Endothelial cell of umbilical vein (primary cell): ENCODE measurements around the gene NXPE3. TPM values are rescaled to one million over a fixed set of nuclear protein-coding genes. Genes with fewer than 3 reads are reported as not detected.

Experiments
- BruUV-seq: library from RNA; stranded (reverse); fragments of 400-500 nt; replicated peaks from 2 replicates; lab custom pipeline; 2021; lab: Mats Ljungman, UMichigan
- CTCF ChIA-PET: fragments of 300-600, 350-600 bp; sonication (Branson Sonifier 250); formaldehyde crosslinking; loops from one replicate; lab custom pipeline; 2021; ENCODE audit warnings: antibody characterized with exemption, inconsistent platforms; lab: Charles Lee
- POLR2A ChIA-PET: fragments of 300-600, 350-600 bp; sonication (Branson Sonifier 250); formaldehyde crosslinking; loops from one replicate; lab custom pipeline; 2021; ENCODE audit warnings: antibody characterized with exemption, inconsistent platforms; lab: Charles Lee
- DNase-seq: peaks from one replicate; pipeline ENCODE4 v3.0.0-alpha.2; 2011; ENCODE audit warnings: low read depth, low spot score
- FAIRE-seq: peaks from 2 replicates; lab custom pipeline; 2011; peaks lifted over from hg19 to GRCh38; lab: Jason Lieb, UNC
- H2AFZ ChIP-seq: 2 replicates; pipeline ENCODE4 v1.6.0; 2012; ENCODE audit warnings: low read depth, low read length, control low read depth, inconsistent platforms
- H3K27ac ChIP-seq: 2 replicates; pipeline ENCODE4 v1.5.1; 2011; ENCODE audit warnings: low read depth, mild to moderate bottlenecking, control low read depth, low read length, moderate library complexity; ENCODE audit not compliant: insufficient read depth
- H3K27me3 ChIP-seq, 2 experiments: 2 replicates each; pipeline versions ENCODE4 v1.6.0 to v1.6.1; 2011; ENCODE audit warnings: low read length in 2 of 2, mixed read lengths in 1 of 2; ENCODE audit not compliant: control insufficient read depth in 2 of 2, insufficient read depth in 2 of 2
- H3K36me3 ChIP-seq, 2 experiments: 2 replicates in 1 of 2; 3 replicates in 1 of 2; pipeline ENCODE4 v1.5.1; 2011; ENCODE audit warnings: low read length in 2 of 2, mild to moderate bottlenecking in 1 of 2, moderate library complexity in 1 of 2; ENCODE audit not compliant: control insufficient read depth in 2 of 2, insufficient read depth in 2 of 2; ENCODE audit errors: extremely low read depth in 1 of 2
- H3K4me1 ChIP-seq: 3 replicates; pipeline ENCODE4 v1.5.1; 2011; ENCODE audit warnings: mild to moderate bottlenecking, low read length; ENCODE audit not compliant: control insufficient read depth, insufficient read depth; ENCODE audit errors: extremely low read depth
- H3K4me2 ChIP-seq: 2 replicates; pipeline ENCODE4 v1.6.1; 2011; ENCODE audit warnings: low read length, control low read depth, mixed read lengths; ENCODE audit not compliant: insufficient read depth
- H3K4me3 ChIP-seq, 3 experiments: fragments of 200-600 bp in 1 of 3; sonication (generic), shearing (Covaris generic) in 1 of 3; replicated peaks in 1 of 3; 2 replicates each; pipeline ENCODE4 v1.5.1; 2011 to 2016; ENCODE audit warnings: control low read depth in 3 of 3, low read length in 3 of 3, mild to moderate bottlenecking in 2 of 3, inconsistent platforms in 1 of 3, low read depth in 1 of 3, moderate library complexity in 1 of 3; ENCODE audit not compliant: insufficient read depth in 1 of 3
- H3K79me2 ChIP-seq: 2 replicates; pipeline ENCODE4 v1.6.0; 2012; ENCODE audit warnings: low read length, inconsistent platforms; ENCODE audit not compliant: control insufficient read depth, insufficient read depth
- H3K9ac ChIP-seq: replicated peaks from 2 replicates; pipeline ENCODE3; 2011; ENCODE audit warnings: low read length, control low read depth; ENCODE audit not compliant: insufficient read depth; ENCODE audit errors: extremely low read depth
- H3K9me1 ChIP-seq: replicated peaks from 3 replicates; pipeline ENCODE4 v1.6.0; 2011; ENCODE audit warnings: mild to moderate bottlenecking, low read length; ENCODE audit not compliant: control insufficient read depth, insufficient read depth; ENCODE audit errors: extremely low read depth
- H3K9me3 ChIP-seq: replicated peaks from 2 replicates; pipeline ENCODE4 v1.5.1; 2012; ENCODE audit warnings: low read length, inconsistent platforms; ENCODE audit not compliant: control insufficient read depth, insufficient read depth
- H4K20me1 ChIP-seq: replicated peaks from 2 replicates; pipeline ENCODE3; 2011; ENCODE audit warnings: mild to moderate bottlenecking, low read length; ENCODE audit not compliant: control insufficient read depth, insufficient read depth; ENCODE audit errors: extremely low read depth
- CTCF ChIP-seq, 2 donors: IDR thresholded peaks; 1 replicate in 1 of 2; 2 replicates in 1 of 2; pipeline ENCODE4 v1.5.1; 2011; ENCODE audit warnings: low read length in 2 of 2, mild to moderate bottlenecking in 2 of 2, moderate library complexity in 2 of 2, control low read depth in 1 of 2, inconsistent platforms in 1 of 2, low read depth in 1 of 2; ENCODE audit not compliant: insufficient read depth in 1 of 2; ENCODE audit errors: extremely low read depth in 1 of 2
- EZH2 ChIP-seq: IDR thresholded peaks from 2 replicates; pipeline ENCODE4 v1.6.1; 2012; ENCODE audit warnings: borderline replicate concordance, low read depth, mild to moderate bottlenecking, moderate library complexity, low read length, inconsistent platforms; ENCODE audit not compliant: severe bottlenecking
- FOS ChIP-seq: IDR thresholded peaks from 2 replicates; pipeline ENCODE4 v1.6.1; 2011; ENCODE audit warnings: mild to moderate bottlenecking, low read length, moderate library complexity, borderline replicate concordance; ENCODE audit not compliant: insufficient read depth
- GATA2 ChIP-seq: IDR thresholded peaks from 2 replicates; pipeline ENCODE4 v1.7.0; 2011; ENCODE audit warnings: low read depth, mild to moderate bottlenecking, moderate library complexity, mixed read lengths, low read length; ENCODE audit not compliant: insufficient read length, insufficient read depth
- JUN ChIP-seq: IDR thresholded peaks from 2 replicates; pipeline ENCODE4 v1.6.1; 2011; ENCODE audit warnings: borderline replicate concordance, low read depth; ENCODE audit not compliant: insufficient read length, insufficient read depth
- MAX ChIP-seq: IDR thresholded peaks from 2 replicates; pipeline ENCODE4 v1.6.1; 2011; ENCODE audit not compliant: insufficient read depth, insufficient read length
- MYC ChIP-seq: IDR thresholded peaks from one replicate; pipeline ENCODE4 v1.6.1; 2011; ENCODE audit warnings: mild to moderate bottlenecking, low read depth, low read length
- POLR2A ChIP-seq: IDR thresholded peaks from 2 replicates; pipeline ENCODE4 v1.6.1; 2012; ENCODE audit warnings: low read depth, mild to moderate bottlenecking, control low read depth, low read length
- POLR2AphosphoS5 ChIP-seq: IDR thresholded peaks from 2 replicates; pipeline ENCODE4 v1.6.1; 2012; ENCODE audit warnings: low read depth, mild to moderate bottlenecking, control low read depth, low read length, moderate library complexity; ENCODE audit not compliant: insufficient read depth
- dilution Hi-C: fragments of 300-500 bp; cut with MboI; formaldehyde crosslinking; loops from one replicate; pipeline ENCODE4 v1.15.0; 2019; ENCODE audit warnings: low sequenced_read_pairs; ENCODE audit not compliant: extremely low pct_ligation_motif_present
- intact Hi-C: fragments of 100-400 bp; cut with micrococcal nuclease; formaldehyde crosslinking; loops from one replicate; pipeline ENCODE4 v1.10.0; 2022
- polyA plus RNA-seq, 4 experiments: library from polyadenylated mRNA; depleted of rRNA in 3 of 4; stranded (reverse) in 3 of 4; unstranded in 1 of 4; fragments of >200 nt; gene quantifications; 2 replicates each; pipeline versions ENCODE4 v1.2.1 to v1.2.3, GENCODE V29; 2011 to 2012; ENCODE audit warnings: missing spikeins in 1 of 4
- total RNA-seq: library from RNA; stranded (reverse); gene quantifications from 2 replicates; pipeline ENCODE4 v1.2.3, GENCODE V29; 2021

Gene NXPE3
- total and polyA plus RNA-seq, 2 donors (not counting 3 experiments of a cell fraction or from before 2014, with no cell fraction given) = 13.7 to 20.3 TPM

GRCh38 chr3:101847328-101847727, 68.3 kb downstream of the NXPE3 start:
- peaks cover 15% of the 10 kb centered on the region for H3K4me1 ChIP-seq
- H3K4me2 ChIP-seq = no peak overlapping the region
- H3K4me3 ChIP-seq = no peak overlapping the region
- H3K9me3 ChIP-seq = no peaks in the 10 kb centered on the region
- dilution Hi-C loops (no loop called here), intact Hi-C loops (no loop called here)
- FAIRE-seq (no peak), DNase-seq (no peak)
- TF ChIP-seq GATA2 (no peak), CTCF (IDR thresholded peaks at IDR 0.05; ENCODE audit: extremely low read depth in 1 of 2, insufficient read depth in 1 of 2, low read depth in 1 of 2, low read length in 2 of 2) (no peak), POLR2AphosphoS5 (no peak), MAX (no peak), MYC (no peak), JUN (no peak), FOS (no peak), POLR2A (no peak), EZH2 (no peak)
- no peaks in the 10 kb centered on the region for H3K9me1 ChIP-seq
- H2AFZ ChIP-seq = no peak overlapping the region
- ChIA-PET POLR2A (no interaction called here), CTCF (interaction anchor here (0.9 to 3.3 kb wide), 3 partner anchors 20 to 378 kb away, joined by 3 to 39 read pairs (median 3); no protein-coding TSS in a partner anchor)
- no TSS peak for BruUV-seq
- H3K36me3 ChIP-seq = peaks cover 0 to under 1% of the 10 kb centered on the region in 2 experiments
- peaks cover 30% of the 10 kb centered on the region for H3K79me2 ChIP-seq
- no peaks in the 10 kb centered on the region for H3K27me3 ChIP-seq
- H3K9ac ChIP-seq = no peak overlapping the region
- H4K20me1 ChIP-seq = no peaks in the 10 kb centered on the region
- no peak overlapping the region for H3K27ac ChIP-seq
